ENCODE results near the gene ARL15.

ARL15 gene

DNA sequence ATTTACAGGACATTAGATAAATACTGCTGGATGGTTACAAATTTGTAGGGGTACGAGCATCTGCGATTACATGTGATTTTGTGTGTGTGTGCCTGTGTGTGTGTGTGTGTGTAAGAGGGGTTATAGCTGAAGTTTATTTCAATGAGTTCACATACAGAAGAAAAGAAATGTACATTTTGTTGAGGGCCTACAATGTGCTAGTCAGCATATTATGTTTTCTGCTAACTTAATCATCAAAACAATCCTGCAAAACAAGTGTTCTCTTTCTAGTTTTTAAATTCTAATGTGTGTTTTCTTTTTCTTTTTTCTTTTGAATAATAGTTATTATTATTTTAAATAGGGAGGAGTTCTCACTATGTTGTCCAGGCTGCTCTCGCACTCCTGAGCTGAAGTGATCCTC, 305.7 kb downstream of the ARL15 start:
- Histone ChIP-seq H3K4ac (ENCODE audit: low read length) (no peak overlapping the region), H2AK5ac (ENCODE audit: low read depth, low read length) (no peak overlapping the region), H3K36me3 (replicated peaks in 1 of 2; ENCODE audit: control insufficient read depth in 2 of 2, insufficient read depth in 2 of 2, low read length in 2 of 2) (no peaks in the 10 kb centered on the region), H3K79me1 (ENCODE audit: low read depth, low read length) (no peaks in the 10 kb centered on the region), H4K8ac (ENCODE audit: low read depth, low read length) (no peak overlapping the region), H3K4me1 (ENCODE audit: control insufficient read depth in 2 of 2, insufficient read depth in 1 of 2, low read depth in 1 of 2, low read length in 2 of 2) (peaks cover 8 to 20% of the 10 kb centered on the region in 2 donors), H3K9ac (ENCODE audit: low read depth, low read length, poor library complexity) (no peak overlapping the region), H3K23ac (ENCODE audit: low read depth, low read length, poor library complexity) (no peak overlapping the region), H2BK12ac (ENCODE audit: low read length) (no peak overlapping the region), H2BK5ac (ENCODE audit: low read length) (no peak overlapping the region), H2AFZ (ENCODE audit: low read length) (no peak overlapping the region), H3K27ac (replicated peaks; ENCODE audit: low read length) (no peak overlapping the region), H3K14ac (ENCODE audit: low read length) (no peak overlapping the region), H3K4me3 (ENCODE audit: low read length in 2 of 2) (no peak overlapping the region), H3K4me2 (ENCODE audit: insufficient read depth, low read length, poor library complexity, severe bottlenecking) (no peak overlapping the region), H3K18ac (ENCODE audit: low read length) (no peak overlapping the region), H3K27me3 (ENCODE audit: control insufficient read depth in 3 of 3, insufficient read depth in 3 of 3, low read depth in 1 of 3, low read length in 3 of 3) (no peaks in the 10 kb centered on the region), H2BK15ac (ENCODE audit: low read length) (no peak overlapping the region), H3K9me3 (replicated peaks in 1 of 2; ENCODE audit: control insufficient read depth in 2 of 2, insufficient read depth in 1 of 2, low read depth in 1 of 2, low read length in 2 of 2) (no peaks in the 10 kb centered on the region), H4K91ac (ENCODE audit: low read depth, low read length, poor library complexity) (no peak overlapping the region), H2BK120ac (ENCODE audit: low read depth, low read length) (no peak overlapping the region)
- DNase-seq (ENCODE audit: low spot score): no peak
- no CpG with 5 or more reads among the region's 3 CpGs for WGBS, 2 donors (ENCODE audit: extremely low coverage in 2 of 2, insufficient read length in 2 of 2, insufficient replicate concordance in 1 of 2)

DNA sequence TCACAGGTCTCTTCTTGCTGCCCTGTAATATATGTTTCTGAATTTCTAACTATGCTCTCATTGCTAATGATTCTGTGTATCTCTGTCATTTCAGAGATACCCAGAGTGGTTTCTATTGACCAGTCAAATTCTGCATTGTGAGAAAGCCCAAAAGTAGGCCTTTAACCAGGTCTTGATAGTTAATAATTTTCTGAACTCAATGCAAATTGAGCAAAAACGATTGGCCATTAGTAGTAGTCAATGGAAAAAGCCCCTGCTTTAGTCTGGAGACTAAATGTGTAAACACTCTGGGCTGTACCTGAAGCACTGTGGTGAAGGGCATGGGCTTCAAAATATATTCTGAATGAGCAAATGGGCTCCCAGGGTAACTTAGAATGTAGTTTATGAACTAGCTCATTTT, 307.6 kb downstream of the ARL15 start:
- Histone ChIP-seq H3K79me1 (ENCODE audit: low read depth, low read length) (no peaks in the 10 kb centered on the region), H3K27ac (replicated peaks; ENCODE audit: low read length) (no peak overlapping the region), H3K18ac (ENCODE audit: low read length) (no peak overlapping the region), H3K4me1 (ENCODE audit: control insufficient read depth in 2 of 2, insufficient read depth in 1 of 2, low read depth in 1 of 2, low read length in 2 of 2) (peaks cover 3 to 7% of the 10 kb centered on the region in 2 donors), H4K8ac (ENCODE audit: low read depth, low read length) (no peak overlapping the region), H2BK12ac (ENCODE audit: low read length) (no peak overlapping the region), H3K9me3 (replicated peaks in 1 of 2; ENCODE audit: control insufficient read depth in 2 of 2, insufficient read depth in 1 of 2, low read depth in 1 of 2, low read length in 2 of 2) (no peaks in the 10 kb centered on the region), H3K14ac (ENCODE audit: low read length) (no peak overlapping the region), H3K4me2 (ENCODE audit: insufficient read depth, low read length, poor library complexity, severe bottlenecking) (no peak overlapping the region), H2BK5ac (ENCODE audit: low read length) (no peak overlapping the region), H3K4me3 (ENCODE audit: low read length in 2 of 2) (no peak overlapping the region), H3K27me3 (ENCODE audit: control insufficient read depth in 3 of 3, insufficient read depth in 3 of 3, low read depth in 1 of 3, low read length in 3 of 3) (no peaks in the 10 kb centered on the region), H2BK120ac (ENCODE audit: low read depth, low read length) (no peak overlapping the region), H3K9ac (ENCODE audit: low read depth, low read length, poor library complexity) (no peak overlapping the region), H3K4ac (ENCODE audit: low read length) (no peak overlapping the region), H3K23ac (ENCODE audit: low read depth, low read length, poor library complexity) (no peak overlapping the region), H2BK15ac (ENCODE audit: low read length) (no peak overlapping the region), H2AFZ (ENCODE audit: low read length) (no peak overlapping the region), H2AK5ac (ENCODE audit: low read depth, low read length) (no peak overlapping the region), H4K91ac (ENCODE audit: low read depth, low read length, poor library complexity) (no peak overlapping the region), H3K36me3 (replicated peaks in 1 of 2; ENCODE audit: control insufficient read depth in 2 of 2, insufficient read depth in 2 of 2, low read length in 2 of 2) (no peaks in the 10 kb centered on the region)
- DNase-seq (ENCODE audit: low spot score): no peak
- WGBS, 2 donors (ENCODE audit: extremely low coverage in 2 of 2, insufficient read length in 2 of 2, insufficient replicate concordance in 1 of 2): no CpG with 5 or more reads among the region's 1 CpG

DNA sequence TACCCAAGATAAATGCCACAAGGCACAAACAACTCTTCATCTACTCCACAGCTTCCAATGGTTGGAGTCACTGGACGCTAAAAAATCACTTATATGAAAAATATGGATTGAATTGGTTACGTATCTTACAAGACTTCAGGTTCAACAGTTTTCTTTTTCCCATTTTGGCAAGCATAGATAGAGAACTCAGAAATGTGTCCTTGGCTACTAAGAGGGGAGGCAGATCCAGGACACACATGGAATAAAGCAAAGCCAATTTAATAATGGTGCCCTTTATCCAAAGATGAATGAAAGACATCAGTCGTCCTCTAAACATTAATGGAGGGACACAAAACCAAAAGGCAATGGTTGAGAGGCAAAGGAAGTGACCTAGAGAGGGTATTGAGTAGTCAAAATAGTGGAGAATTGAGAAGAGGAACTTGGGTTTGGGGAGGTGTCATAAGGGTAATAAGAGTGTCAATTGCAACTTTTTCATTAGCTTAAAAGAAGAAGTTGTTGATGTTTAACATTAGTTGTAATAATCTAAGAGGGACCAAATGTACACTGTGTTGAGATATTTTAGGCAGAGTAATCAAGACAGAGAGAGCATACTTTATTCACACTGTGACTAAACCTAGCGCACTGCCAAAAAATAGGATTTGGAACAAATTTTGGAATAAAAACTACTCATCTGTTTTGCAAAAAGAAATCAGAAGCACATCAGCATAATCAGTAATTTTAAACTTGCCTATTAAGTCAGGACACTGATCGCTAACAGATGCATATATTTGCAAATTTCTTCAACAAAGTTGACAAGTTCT, 308.2 kb downstream of the ARL15 start:
- no peak overlapping the region for H3K9ac ChIP-seq (ENCODE audit: low read depth, low read length, poor library complexity)
- no peak overlapping the region for H2AK5ac ChIP-seq (ENCODE audit: low read depth, low read length)
- no peaks in the 10 kb centered on the region for H3K36me3 ChIP-seq (replicated peaks in 1 of 2; ENCODE audit: control insufficient read depth in 2 of 2, insufficient read depth in 2 of 2, low read length in 2 of 2)
- H3K27me3 ChIP-seq (ENCODE audit: control insufficient read depth in 3 of 3, insufficient read depth in 3 of 3, low read depth in 1 of 3, low read length in 3 of 3): no peaks in the 10 kb centered on the region
- no peak overlapping the region for H3K14ac ChIP-seq (ENCODE audit: low read length)
- H3K4me3 ChIP-seq (ENCODE audit: low read length in 2 of 2): no peak overlapping the region
- H3K23ac ChIP-seq (ENCODE audit: low read depth, low read length, poor library complexity): no peak overlapping the region
- H3K79me1 ChIP-seq (ENCODE audit: low read depth, low read length): no peaks in the 10 kb centered on the region
- no peak overlapping the region for H3K27ac ChIP-seq (replicated peaks; ENCODE audit: low read length)
- H2BK12ac ChIP-seq (ENCODE audit: low read length): no peak overlapping the region
- H2BK120ac ChIP-seq (ENCODE audit: low read depth, low read length): no peak overlapping the region
- no peak overlapping the region for H4K8ac ChIP-seq (ENCODE audit: low read depth, low read length)
- H3K9me3 ChIP-seq (replicated peaks in 1 of 2; ENCODE audit: control insufficient read depth in 2 of 2, insufficient read depth in 1 of 2, low read depth in 1 of 2, low read length in 2 of 2): no peaks in the 10 kb centered on the region
- H3K4me1 ChIP-seq (ENCODE audit: control insufficient read depth in 2 of 2, insufficient read depth in 1 of 2, low read depth in 1 of 2, low read length in 2 of 2): peaks cover 0 to 9% of the 10 kb centered on the region in 2 donors
- no peak overlapping the region for H2AFZ ChIP-seq (ENCODE audit: low read length)
- WGBS, 2 donors (ENCODE audit: extremely low coverage in 2 of 2, insufficient read length in 2 of 2, insufficient replicate concordance in 1 of 2): no CpG with 5 or more reads among the region's 5 CpGs
- no peak overlapping the region for H3K4ac ChIP-seq (ENCODE audit: low read length)
- no peak overlapping the region for H3K18ac ChIP-seq (ENCODE audit: low read length)
- no peak overlapping the region for H2BK15ac ChIP-seq (ENCODE audit: low read length)
- H4K91ac ChIP-seq (ENCODE audit: low read depth, low read length, poor library complexity): no peak overlapping the region
- H3K4me2 ChIP-seq (ENCODE audit: insufficient read depth, low read length, poor library complexity, severe bottlenecking): no peak overlapping the region
- no peak for DNase-seq (ENCODE audit: low spot score)
- no peak overlapping the region for H2BK5ac ChIP-seq (ENCODE audit: low read length)

DNA sequence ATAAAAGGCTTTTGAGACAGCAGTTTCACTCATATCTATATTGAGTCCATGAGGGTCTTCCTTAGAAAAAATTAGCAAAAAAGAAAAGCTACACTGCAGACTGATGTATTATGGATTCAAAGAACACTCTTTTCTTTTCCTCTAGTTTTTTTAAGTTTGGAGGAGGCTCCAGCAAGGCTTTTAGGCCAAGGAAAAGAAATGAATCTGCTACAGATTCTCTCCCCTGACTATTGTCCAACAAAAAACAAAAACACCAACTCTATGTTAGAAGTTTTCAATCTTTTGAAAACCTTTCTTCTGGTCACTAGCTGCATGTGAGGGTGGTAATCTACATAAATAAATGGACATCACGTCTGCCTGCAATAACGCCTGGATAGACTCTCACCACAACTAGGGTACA, 310.4 kb downstream of the ARL15 start:
- Histone ChIP-seq H3K18ac (ENCODE audit: low read length) (no peak overlapping the region), H3K27ac (replicated peaks; ENCODE audit: low read length) (no peak overlapping the region), H2BK120ac (ENCODE audit: low read depth, low read length) (no peak overlapping the region), H3K4ac (ENCODE audit: low read length) (no peak overlapping the region), H2BK5ac (ENCODE audit: low read length) (no peak overlapping the region), H3K4me1 (ENCODE audit: control insufficient read depth in 2 of 2, insufficient read depth in 1 of 2, low read depth in 1 of 2, low read length in 2 of 2) (peaks cover 0 to 10% of the 10 kb centered on the region in 2 donors), H3K9me3 (replicated peaks in 1 of 2; ENCODE audit: control insufficient read depth in 2 of 2, insufficient read depth in 1 of 2, low read depth in 1 of 2, low read length in 2 of 2) (no peaks in the 10 kb centered on the region), H2BK12ac (ENCODE audit: low read length) (no peak overlapping the region), H3K9ac (ENCODE audit: low read depth, low read length, poor library complexity) (no peak overlapping the region), H3K23ac (ENCODE audit: low read depth, low read length, poor library complexity) (no peak overlapping the region), H3K36me3 (replicated peaks in 1 of 2; ENCODE audit: control insufficient read depth in 2 of 2, insufficient read depth in 2 of 2, low read length in 2 of 2) (no peaks in the 10 kb centered on the region), H4K91ac (ENCODE audit: low read depth, low read length, poor library complexity) (no peak overlapping the region), H4K8ac (ENCODE audit: low read depth, low read length) (no peak overlapping the region), H2AK5ac (ENCODE audit: low read depth, low read length) (no peak overlapping the region), H3K4me2 (ENCODE audit: insufficient read depth, low read length, poor library complexity, severe bottlenecking) (no peak overlapping the region), H3K79me1 (ENCODE audit: low read depth, low read length) (no peaks in the 10 kb centered on the region), H3K14ac (ENCODE audit: low read length) (no peak overlapping the region), H3K27me3 (ENCODE audit: control insufficient read depth in 3 of 3, insufficient read depth in 3 of 3, low read depth in 1 of 3, low read length in 3 of 3) (no peaks in the 10 kb centered on the region), H2BK15ac (ENCODE audit: low read length) (no peak overlapping the region), H3K4me3 (ENCODE audit: low read length in 2 of 2) (no peak overlapping the region), H2AFZ (ENCODE audit: low read length) (no peak overlapping the region)
- no CpG with 5 or more reads among the region's 2 CpGs for WGBS, 2 donors (ENCODE audit: extremely low coverage in 2 of 2, insufficient read length in 2 of 2, insufficient replicate concordance in 1 of 2)
- DNase-seq (ENCODE audit: low spot score): no peak

Data from neuronal stem cell (in vitro differentiated cells).